ENCODE measurements around the gene SSH3.

The SSH3 gene

GRCh38 chr11:67278135-67278938, 25.0 kb upstream of the SSH3 start:
- Histone ChIP-seq H3K9me3 (ENCODE audit: insufficient read depth, low read depth, low read length) (no peaks in the 10 kb centered on the region), H3K27me3 (ENCODE audit: insufficient read depth, low read length) (no peaks in the 10 kb centered on the region), H3K9ac (ENCODE audit: low read depth, low read length) (peak overlapping the region; percentile 65; the same call in 1 of the 2 replicates), H3K4me3 (ENCODE audit: low read length) (no peak overlapping the region), H3K27ac (ENCODE audit: low read length) (peak overlapping the region; percentile 88), H3K4me1 (ENCODE audit: insufficient read depth, low read length) (peaks cover 3% of the 10 kb centered on the region; the same call in 1 of the 2 replicates), H3K36me3 (ENCODE audit: insufficient read depth, low read depth, low read length) (peaks cover 52% of the 10 kb centered on the region)

GRCh38 chr11:67278939-67279588, 24.3 kb upstream of the SSH3 start:
- peaks cover 60% of the 10 kb centered on the region for H3K36me3 ChIP-seq (ENCODE audit: insufficient read depth, low read depth, low read length)
- no peaks in the 10 kb centered on the region for H3K27me3 ChIP-seq (ENCODE audit: insufficient read depth, low read length)
- H3K27ac ChIP-seq (ENCODE audit: low read length), result no peak overlapping the region
- H3K9ac ChIP-seq (ENCODE audit: low read depth, low read length), result no peak overlapping the region
- no peaks in the 10 kb centered on the region for H3K9me3 ChIP-seq (ENCODE audit: insufficient read depth, low read depth, low read length)
- peaks cover 3% of the 10 kb centered on the region; the same call in 1 of the 2 replicates for H3K4me1 ChIP-seq (ENCODE audit: insufficient read depth, low read length)
- H3K4me3 ChIP-seq (ENCODE audit: low read length), result no peak overlapping the region

- no peak overlapping the region for H3K27ac ChIP-seq (ENCODE audit: low read length)
- H3K36me3 ChIP-seq (ENCODE audit: insufficient read depth, low read depth, low read length), result peaks cover 63% of the 10 kb centered on the region
- H3K9me3 ChIP-seq (ENCODE audit: insufficient read depth, low read depth, low read length), result no peaks in the 10 kb centered on the region
- no peaks in the 10 kb centered on the region for H3K27me3 ChIP-seq (ENCODE audit: insufficient read depth, low read length)
- no peak overlapping the region for H3K9ac ChIP-seq (ENCODE audit: low read depth, low read length)
- no peak overlapping the region for H3K4me3 ChIP-seq (ENCODE audit: low read length)
- peaks cover 3% of the 10 kb centered on the region; the same call in 1 of the 2 replicates for H3K4me1 ChIP-seq (ENCODE audit: insufficient read depth, low read length)
Measured at GRCh38 chr11:67279589-67280340, 23.6 kb upstream of the SSH3 start.

- peaks cover 3% of the 10 kb centered on the region; the same call in 1 of the 2 replicates for H3K4me1 ChIP-seq (ENCODE audit: insufficient read depth, low read length)
- H3K36me3 ChIP-seq (ENCODE audit: insufficient read depth, low read depth, low read length), result peaks cover 65% of the 10 kb centered on the region
- no peak overlapping the region for H3K4me3 ChIP-seq (ENCODE audit: low read length)
- no peaks in the 10 kb centered on the region for H3K27me3 ChIP-seq (ENCODE audit: insufficient read depth, low read length)
- no peak overlapping the region for H3K9ac ChIP-seq (ENCODE audit: low read depth, low read length)
- H3K9me3 ChIP-seq (ENCODE audit: insufficient read depth, low read depth, low read length), result no peaks in the 10 kb centered on the region
- no peak overlapping the region for H3K27ac ChIP-seq (ENCODE audit: low read length)
Measured at GRCh38 chr11:67280341-67280787, 23.0 kb upstream of the SSH3 start.

- Histone ChIP-seq H3K9me3 (ENCODE audit: insufficient read depth, low read depth, low read length) (no peaks in the 10 kb centered on the region), H3K4me3 (ENCODE audit: low read length) (no peak overlapping the region), H3K9ac (ENCODE audit: low read depth, low read length) (no peak overlapping the region), H3K36me3 (ENCODE audit: insufficient read depth, low read depth, low read length) (peaks cover 70% of the 10 kb centered on the region), H3K4me1 (ENCODE audit: insufficient read depth, low read length) (peaks cover 3% of the 10 kb centered on the region; the same call in 1 of the 2 replicates), H3K27ac (ENCODE audit: low read length) (no peak overlapping the region), H3K27me3 (ENCODE audit: insufficient read depth, low read length) (no peaks in the 10 kb centered on the region)
Measured at GRCh38 chr11:67280788-67281551, 22.4 kb upstream of the SSH3 start.

GRCh38 chr11:67281552-67282150, 21.7 kb upstream of the SSH3 start:
- Histone ChIP-seq H3K9me3 (ENCODE audit: insufficient read depth, low read depth, low read length) (no peaks in the 10 kb centered on the region), H3K4me3 (ENCODE audit: low read length) (no peak overlapping the region), H3K27me3 (ENCODE audit: insufficient read depth, low read length) (no peaks in the 10 kb centered on the region), H3K27ac (ENCODE audit: low read length) (no peak overlapping the region), H3K9ac (ENCODE audit: low read depth, low read length) (no peak overlapping the region), H3K36me3 (ENCODE audit: insufficient read depth, low read depth, low read length) (peaks cover 70% of the 10 kb centered on the region), H3K4me1 (ENCODE audit: insufficient read depth, low read length) (peaks cover 3% of the 10 kb centered on the region; the same call in 1 of the 2 replicates)

- peaks cover 3% of the 10 kb centered on the region; the same call in 1 of the 2 replicates for H3K4me1 ChIP-seq (ENCODE audit: insufficient read depth, low read length)
- H3K27ac ChIP-seq (ENCODE audit: low read length), result no peak overlapping the region
- no peaks in the 10 kb centered on the region for H3K27me3 ChIP-seq (ENCODE audit: insufficient read depth, low read length)
- H3K9me3 ChIP-seq (ENCODE audit: insufficient read depth, low read depth, low read length), result no peaks in the 10 kb centered on the region
- H3K36me3 ChIP-seq (ENCODE audit: insufficient read depth, low read depth, low read length), result peaks cover 70% of the 10 kb centered on the region
- no peak overlapping the region for H3K9ac ChIP-seq (ENCODE audit: low read depth, low read length)
- no peak overlapping the region for H3K4me3 ChIP-seq (ENCODE audit: low read length)
Measured at GRCh38 chr11:67282155-67282875, 21.0 kb upstream of the SSH3 start.

GRCh38 chr11:67282876-67283371, 20.4 kb upstream of the SSH3 start:
- H3K9ac ChIP-seq (ENCODE audit: low read depth, low read length), result no peak overlapping the region
- no peaks in the 10 kb centered on the region for H3K27me3 ChIP-seq (ENCODE audit: insufficient read depth, low read length)
- no peak overlapping the region for H3K4me3 ChIP-seq (ENCODE audit: low read length)
- no peak overlapping the region for H3K27ac ChIP-seq (ENCODE audit: low read length)
- no peaks in the 10 kb centered on the region for H3K9me3 ChIP-seq (ENCODE audit: insufficient read depth, low read depth, low read length)
- peaks cover 3% of the 10 kb centered on the region; the same call in 1 of the 2 replicates for H3K4me1 ChIP-seq (ENCODE audit: insufficient read depth, low read length)
- peaks cover 70% of the 10 kb centered on the region for H3K36me3 ChIP-seq (ENCODE audit: insufficient read depth, low read depth, low read length)

- peaks cover 6% of the 10 kb centered on the region; the same call in 1 of the 2 replicates for H3K4me1 ChIP-seq (ENCODE audit: insufficient read depth, low read length)
- no peaks in the 10 kb centered on the region for H3K9me3 ChIP-seq (ENCODE audit: insufficient read depth, low read depth, low read length)
- no peaks in the 10 kb centered on the region for H3K27me3 ChIP-seq (ENCODE audit: insufficient read depth, low read length)
- H3K4me3 ChIP-seq (ENCODE audit: low read length), result no peak overlapping the region
- H3K9ac ChIP-seq (ENCODE audit: low read depth, low read length), result no peak overlapping the region
- H3K27ac ChIP-seq (ENCODE audit: low read length), result no peak overlapping the region
- peaks cover 70% of the 10 kb centered on the region for H3K36me3 ChIP-seq (ENCODE audit: insufficient read depth, low read depth, low read length)
Measured at GRCh38 chr11:67283481-67283963, 19.8 kb upstream of the SSH3 start.

Measured in iPS-20b (cell line).